Right kidney (tissue), 9 donors: Measurements from ENCODE around the gene IDI2.
"Not testable (repeated sequence)": the region's sequence is repeated elsewhere in the genome, so short reads cannot be mapped to it uniquely, and the experiment has no call there.

Experiments
- DNase-seq: peaks from one replicate; pipeline ENCODE4 v3.0.0-alpha.2; 2016
- long read RNA-seq, 8 donors: transcript quantifications; one replicate each; lab custom pipeline, GENCODE V29; 2026

Gene IDI2
- long read RNA-seq, donor 1 = 0 reads
- long read RNA-seq, donor 2 = 0 reads
- long read RNA-seq, donor 3 = 0 reads
- long read RNA-seq, donor 4 = 0 reads
- long read RNA-seq, donor 5 = 0 reads
- long read RNA-seq, donor 6 = 0 reads
- long read RNA-seq, donor 7, partial matches to known transcripts = 14 of 14 reads
- long read RNA-seq, donor 7, other reads (novel, unspliced or antisense) = 0 of 14 reads
- long read RNA-seq, donor 8 = 0 reads

DNA sequence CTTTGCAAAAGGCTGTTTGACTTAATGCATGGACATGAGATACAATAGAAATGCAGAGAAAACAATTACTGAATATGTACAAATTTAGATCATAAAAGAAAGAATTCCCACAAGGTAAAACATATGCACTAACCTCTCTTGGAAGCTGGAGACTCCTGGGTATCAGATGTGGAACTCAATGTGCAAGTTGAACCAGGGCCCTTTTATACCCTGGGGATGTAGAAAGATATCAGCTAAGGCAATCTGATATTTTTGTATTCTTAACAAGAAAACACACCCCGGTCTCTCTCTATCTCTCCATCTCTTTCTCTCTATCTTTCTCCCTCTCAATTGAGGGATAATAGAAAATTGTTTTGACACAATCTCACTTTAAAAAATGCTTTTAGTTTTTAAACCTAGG lies at the start of gene IDI2:
Gene IDI2, minus strand, starts transcription at position 177 of the 400 bp plus-strand sequence. CDS start 1,136 bp downstream, outside the sequence.
- no peak for DNase-seq

DNA sequence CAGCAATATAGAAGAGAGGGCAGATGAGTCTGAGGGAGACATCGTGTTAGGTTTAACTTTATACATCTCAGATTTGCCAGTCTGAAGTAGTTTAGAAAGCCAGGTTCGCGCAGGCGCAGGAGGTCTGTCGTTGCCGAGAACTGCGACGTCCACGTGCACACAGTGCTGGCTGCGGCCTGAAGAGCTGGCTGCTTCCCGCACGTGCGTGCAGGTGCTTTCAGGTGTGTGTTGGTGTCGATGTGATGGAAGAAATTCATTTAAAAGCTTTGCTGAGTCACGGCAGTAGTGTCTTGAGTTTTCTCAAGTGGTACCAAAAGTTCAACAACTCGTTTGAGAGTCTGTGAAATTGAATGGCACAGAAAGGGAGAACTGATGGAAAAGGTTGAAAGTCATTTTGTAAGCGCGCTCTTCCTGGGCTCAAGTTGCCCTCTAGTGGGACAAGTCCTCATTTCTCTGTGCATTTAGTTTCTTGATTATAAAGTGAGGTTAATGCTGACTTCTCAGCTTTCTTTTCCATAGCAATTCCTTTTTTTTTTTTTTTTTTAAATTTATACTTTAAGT lies 49.2 kb upstream of the IDI2 start:
- DNase-seq = no peak

DNA sequence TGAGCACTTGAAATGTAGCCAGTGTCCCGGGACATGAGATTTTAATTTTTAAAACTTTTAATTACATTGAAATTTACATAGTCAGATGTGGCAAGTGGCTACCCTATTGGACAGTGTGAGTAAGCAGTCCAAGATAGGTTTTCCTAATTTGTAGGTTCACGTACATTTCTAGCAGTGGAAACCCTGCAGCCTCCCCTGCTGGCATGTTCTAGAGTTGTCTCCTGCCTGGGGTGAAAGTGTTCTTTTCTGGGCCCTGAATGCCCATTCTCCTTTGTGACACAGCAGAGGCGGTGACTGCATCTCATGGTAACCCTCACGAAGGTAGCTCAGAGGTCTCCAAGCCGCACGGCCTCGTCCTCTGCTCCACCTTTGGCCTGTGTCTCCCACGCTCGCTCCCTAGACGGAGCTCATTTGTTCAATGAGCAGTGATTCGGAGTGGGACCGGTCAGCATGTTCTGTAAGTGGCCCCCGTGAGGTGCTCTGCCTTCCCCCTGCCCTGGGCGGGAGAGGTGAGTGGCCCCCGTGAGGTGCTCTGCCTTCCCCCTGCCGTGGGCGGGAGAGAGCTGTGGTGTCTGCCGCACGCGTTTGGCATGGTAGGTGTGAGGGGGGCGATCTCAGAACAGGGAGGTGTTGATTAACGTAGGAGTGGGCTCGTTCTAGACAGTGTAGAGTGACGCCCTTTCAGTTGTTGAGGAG lies 48.5 kb upstream of the IDI2 start:
- DNase-seq = no peak

DNA sequence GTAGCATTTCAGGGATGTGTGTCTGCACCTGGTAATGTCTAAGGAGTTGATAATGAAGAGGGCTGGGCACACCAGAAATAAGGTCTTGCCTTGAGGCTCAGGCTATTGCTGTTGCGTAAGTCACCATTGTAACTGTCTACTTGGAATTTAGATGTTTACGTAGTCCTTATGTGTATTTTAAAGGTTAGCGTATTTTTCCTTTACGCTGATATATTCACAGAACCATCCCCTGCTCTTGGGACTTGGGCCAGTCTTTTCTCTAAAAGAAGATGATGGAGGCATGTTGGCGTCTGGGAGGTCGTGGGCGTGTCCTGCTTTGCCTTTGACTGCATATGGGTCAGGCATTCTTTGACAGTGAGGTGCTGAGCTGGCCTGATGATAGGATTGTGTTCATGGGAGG lies 45.3 kb upstream of the IDI2 start:
- no peak for DNase-seq

DNA sequence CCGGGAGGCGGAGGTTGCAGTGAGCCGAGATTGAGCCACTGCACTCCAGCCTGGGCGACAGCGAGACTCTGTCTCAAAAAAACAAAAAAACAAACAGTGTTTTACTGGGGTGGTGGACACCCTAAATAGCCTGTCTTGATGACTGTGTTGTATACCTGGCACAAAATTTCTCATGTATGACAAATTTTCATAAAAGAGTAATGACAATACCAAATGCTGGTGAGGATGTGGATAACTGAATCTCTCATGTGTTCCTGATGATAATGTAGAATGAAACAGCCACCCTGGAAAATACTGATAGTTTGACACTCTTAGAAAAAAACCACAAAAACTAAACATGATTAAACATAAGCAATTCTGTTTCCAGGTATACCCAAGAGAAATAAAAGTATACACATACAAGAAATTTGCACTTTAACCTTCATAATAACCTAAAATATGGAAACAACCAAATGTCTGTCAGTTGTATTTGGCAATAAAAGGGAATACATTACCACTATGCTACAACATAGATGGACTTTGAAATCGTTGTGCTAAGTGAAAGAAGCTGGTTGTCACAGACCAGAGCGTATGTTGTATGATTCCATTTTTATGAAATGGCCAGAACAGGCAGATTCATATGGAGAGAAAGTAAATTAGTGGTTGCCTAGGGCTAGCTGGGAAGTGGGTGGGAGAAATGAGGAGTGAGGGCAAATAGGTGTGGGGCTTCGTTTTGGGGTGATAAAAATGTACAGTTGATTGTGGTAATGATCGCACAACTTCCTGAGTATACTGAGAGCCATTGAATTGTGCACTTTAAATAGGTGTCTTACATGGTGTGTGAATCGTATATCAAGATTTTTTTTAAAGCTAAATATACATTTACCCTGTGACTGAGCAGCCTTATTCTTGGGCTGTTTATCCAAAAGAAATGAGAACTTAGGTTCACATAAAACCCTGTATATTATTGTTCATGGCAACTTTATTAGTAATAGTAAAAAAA lies 43.0 kb upstream of the IDI2 start:
- no peak for DNase-seq

DNA sequence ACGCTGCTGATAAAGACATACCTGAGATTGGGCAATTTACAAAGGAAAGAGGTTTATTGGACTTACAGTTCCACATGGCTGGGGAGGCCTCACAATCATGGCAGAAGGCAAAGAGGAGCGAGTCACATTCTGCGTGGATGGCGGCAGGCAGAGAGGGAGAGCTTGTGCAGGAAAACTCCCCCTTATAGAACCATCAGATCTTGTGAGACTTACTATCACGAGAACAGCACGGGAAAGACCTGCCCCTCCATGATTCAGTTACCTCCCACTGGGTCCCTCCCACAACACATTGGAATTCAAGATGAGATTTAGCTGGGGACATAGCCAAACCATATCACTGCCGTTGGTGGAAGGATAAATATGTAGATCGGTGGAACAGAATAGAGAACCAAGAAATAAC lies 41.1 kb upstream of the IDI2 start:
- DNase-seq = not testable (repeated sequence)

DNA sequence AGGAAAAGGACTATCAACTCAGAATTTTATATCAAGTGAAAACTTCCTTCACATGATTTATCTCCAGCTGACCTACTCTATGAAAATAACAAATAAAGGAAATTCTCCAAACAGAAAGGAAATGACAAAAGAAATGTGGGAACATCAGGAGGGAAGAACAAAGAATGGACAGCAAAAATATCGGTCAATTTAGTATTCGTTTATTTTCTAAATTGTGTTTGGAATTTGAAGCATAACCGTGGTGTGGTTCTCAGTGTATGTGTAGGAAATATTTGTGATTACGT lies 39.2 kb upstream of the IDI2 start:
- DNase-seq = no peak

DNA sequence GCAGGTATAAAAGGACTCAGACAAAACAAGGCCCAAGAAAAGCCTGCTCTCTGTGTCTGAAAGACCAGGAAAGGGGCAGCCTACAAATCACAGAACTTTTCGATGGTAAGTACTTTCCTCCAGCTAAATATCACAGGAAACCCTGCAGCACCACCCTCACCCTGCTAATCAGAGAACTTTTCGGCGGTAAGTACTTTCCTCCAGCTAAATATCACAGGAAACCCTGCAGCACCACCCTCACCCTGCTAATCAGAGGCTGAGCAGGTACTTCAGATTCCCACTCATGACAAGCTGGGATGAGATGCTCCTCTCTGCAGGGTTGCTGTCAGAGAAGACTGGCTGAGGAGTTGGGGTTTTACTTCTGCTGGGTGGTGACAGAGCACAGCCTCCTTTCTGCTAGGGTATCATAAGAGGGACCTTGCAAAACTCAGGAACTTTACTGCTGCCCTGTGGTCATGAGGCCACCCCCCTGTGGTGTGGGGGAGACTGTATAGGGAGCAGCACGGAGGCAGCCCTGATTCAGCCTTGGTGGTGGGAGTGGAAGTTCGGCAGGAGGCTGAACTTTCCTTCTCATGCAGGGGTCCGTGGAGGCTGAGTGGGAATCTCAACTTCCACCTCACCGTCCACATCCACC lies 37.7 kb upstream of the IDI2 start:
- no peak for DNase-seq

DNA sequence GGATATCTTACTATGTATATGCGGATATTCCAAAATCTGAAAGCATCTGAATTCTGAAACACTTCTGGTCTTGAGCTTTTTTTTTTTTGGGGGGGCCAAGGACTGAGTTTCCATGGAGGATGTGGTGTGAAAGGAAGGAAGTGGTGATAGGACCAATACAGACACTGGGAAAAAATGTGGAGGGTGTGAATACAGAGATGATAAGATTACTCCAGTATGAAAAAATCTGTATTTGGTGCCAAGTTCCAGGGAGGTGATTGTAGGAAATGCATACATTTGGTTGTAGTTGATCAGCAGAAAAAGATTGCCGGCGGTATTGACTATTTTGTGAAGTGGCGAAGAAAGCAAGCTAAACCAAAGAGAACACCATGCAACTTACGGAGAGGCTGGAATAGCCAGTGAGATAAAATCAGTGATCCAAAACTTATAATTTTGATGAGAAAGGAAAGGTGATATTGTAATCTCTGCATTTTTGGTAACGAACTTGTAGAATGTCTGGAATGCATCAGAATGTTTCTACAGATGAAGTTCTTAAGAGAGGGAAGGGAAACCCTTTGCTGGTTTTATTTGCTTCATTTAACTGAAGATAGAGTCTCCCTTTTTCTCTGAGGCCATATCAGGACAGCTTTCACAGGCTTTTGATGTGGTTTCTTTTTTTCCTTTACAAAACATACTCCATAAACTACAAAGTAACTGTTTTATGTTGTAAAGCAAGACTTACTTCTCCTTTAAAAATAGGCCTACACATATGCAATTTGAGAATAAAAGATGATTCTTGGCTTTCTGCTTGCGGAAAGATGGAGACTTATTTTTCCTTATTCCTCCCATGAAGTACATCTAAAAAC lies 36.5 kb upstream of the IDI2 start:
- no peak for DNase-seq

DNA sequence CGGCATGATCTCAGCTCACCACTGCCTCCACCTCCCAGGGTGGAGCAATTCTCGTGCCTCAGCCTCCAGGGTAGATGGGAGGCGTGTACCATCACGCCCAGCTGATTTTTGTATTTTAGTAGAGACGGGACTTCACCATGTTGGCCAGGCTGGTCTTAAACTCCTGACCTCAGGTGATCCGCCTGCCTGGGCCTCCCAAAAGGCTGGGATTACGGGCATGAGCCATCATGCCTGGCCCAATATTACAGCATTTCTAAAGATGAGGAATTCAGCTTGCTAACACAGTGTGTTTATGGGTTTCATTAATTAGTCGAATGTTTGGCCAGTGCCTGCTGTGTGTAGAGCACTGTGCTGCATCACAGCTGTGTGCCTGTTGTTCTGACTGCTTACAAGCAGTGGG lies 34.2 kb upstream of the IDI2 start:
- DNase-seq = no peak

DNA sequence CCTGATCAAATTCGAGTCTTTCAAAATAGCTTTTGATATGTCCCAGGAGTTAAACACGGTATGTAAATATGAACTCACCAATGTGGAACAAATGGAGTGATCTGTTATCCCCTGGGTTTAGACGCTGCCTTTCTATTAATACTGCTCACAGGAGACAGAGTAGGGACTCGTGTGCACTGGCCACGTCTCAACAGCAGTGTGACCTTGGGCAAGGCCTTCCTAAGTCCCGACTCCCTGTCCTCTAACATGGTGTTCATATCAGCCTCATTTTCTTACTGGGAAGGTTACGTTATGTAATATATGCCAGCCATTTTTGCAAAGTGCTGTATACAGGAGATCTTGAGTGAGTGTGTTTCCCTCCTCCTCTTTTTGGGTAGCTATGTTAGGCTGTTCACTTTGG lies 32.4 kb upstream of the IDI2 start:
- DNase-seq = no peak

DNA sequence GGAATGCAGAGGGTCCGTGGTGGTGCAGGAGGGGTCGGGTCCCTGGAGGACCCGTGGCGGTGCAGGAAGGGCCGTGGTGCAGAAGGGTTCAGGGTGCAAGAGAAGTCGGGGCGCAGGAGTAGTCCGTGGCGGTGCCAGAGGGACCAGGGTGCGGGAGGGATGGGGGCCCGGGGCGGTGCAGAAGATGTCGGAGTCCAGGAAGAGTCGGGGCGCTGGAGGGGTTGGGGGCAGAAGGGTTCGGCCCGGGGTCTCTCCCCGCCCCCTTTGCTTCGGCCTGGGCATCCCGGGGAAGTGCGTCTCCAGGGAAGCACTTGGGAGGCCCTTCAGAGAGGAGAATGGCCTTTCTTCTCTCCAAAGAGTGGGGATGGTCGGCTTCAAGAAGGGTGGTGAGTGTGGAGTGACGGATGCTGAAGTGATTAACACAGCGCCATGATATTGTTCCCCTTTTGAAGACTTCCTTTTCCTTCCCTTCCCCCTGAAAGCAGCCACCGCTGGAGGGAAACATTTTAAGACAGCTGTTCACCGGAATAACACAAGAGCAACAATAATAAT lies 31.5 kb upstream of the IDI2 start:
- DNase-seq = peak; percentile 31

DNA sequence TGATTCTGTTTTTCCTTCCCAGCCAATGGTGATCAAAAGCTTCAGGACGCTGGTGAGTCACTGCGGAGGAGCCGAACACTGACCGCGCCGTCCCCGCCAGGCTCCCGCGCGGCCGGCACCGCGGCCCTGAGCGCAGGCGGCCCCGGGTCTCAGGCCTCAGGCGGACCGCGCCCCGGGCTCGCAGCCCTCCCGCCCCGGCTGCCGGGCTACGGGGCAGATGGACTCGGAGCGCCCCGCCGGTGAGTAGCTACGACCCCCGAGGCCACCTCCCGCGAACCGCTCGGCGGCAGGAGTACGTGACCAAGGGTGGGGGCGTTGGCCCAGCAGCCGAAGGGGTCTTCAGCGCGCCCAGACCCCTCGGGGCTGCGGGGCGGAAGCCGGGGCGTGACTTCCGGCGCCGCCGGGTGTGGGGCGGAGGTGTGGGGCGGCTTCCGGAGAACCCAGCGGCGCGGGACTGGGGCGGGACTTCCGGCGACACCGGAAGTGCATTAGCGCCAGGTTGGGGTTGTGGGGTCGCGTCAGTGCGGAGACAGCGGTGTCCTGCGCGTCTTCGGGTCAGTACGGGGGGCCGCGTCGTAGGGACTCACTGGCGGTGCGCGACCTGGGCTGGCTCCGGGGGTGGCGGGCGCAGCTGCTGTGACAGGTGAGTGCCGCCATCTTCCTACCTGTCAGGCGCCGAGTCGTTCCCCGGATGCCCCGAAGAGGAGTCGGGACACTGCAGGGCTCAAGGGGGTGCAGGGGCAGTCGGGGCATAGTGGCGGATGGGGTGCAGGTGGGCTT lies 30.9 kb upstream of the IDI2 start, which contains the start of gene WDR37:
Gene WDR37, plus strand, starts transcription at position 60 of the 780 bp plus-strand sequence. CDS start 15,771 bp downstream, outside the sequence.
- peak; percentile 93 for DNase-seq

DNA sequence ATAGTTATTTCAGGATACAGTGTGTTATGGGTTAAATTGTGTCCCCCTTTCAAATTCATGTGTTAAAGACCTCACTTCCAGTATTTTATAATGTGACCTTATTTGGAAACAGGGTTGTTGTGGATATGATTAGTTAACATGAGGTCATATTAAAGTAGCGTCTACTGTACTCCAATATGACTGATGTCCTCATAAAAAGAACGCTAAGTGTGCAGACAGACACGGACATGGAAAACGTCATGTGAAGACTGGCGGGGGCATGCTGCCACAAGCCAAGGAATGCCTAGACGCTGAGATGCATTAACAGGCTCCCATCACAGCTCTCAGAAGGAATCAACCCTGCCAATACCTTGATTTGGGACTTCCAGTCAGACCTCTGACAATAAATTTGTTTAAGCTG lies 29.0 kb upstream of the IDI2 start:
- DNase-seq = no peak

DNA sequence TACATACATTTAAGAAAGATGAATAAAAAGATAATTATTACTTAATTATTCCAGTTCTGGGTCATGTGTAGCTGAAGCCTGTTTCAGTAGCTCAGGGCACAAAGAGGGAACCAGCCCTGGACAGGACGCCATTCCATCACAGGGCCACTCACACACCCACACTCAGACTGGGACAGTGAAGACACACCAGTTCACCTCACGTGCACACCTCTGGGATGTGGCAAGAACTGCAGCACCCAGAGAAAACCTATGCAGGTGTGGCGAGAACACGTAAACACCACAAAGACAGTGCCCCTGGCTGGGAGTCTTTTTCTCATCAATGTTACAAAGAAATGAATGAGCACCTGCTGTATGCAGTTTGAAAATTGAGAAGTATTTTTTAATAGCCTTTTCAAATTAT lies 24.9 kb upstream of the IDI2 start:
- no peak for DNase-seq

DNA sequence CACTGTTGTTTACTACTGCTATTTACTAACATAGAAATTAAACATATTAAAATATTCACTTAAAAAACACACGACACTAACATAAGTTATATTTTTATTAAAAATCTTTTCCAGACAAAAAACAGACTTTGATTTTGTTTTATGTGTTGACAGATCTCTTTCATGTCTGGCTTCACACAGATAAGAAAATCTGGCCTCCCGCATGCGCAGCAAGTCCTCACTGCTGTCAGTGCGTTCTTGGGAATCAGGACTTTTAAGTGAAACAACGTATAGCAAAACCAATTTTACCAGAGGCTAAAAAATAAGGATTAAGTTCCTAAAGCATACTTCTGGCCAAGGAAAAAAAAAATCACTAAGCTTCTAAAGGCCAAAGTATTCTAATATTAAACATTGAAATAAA lies 24.5 kb upstream of the IDI2 start:
- DNase-seq = no peak

DNA sequence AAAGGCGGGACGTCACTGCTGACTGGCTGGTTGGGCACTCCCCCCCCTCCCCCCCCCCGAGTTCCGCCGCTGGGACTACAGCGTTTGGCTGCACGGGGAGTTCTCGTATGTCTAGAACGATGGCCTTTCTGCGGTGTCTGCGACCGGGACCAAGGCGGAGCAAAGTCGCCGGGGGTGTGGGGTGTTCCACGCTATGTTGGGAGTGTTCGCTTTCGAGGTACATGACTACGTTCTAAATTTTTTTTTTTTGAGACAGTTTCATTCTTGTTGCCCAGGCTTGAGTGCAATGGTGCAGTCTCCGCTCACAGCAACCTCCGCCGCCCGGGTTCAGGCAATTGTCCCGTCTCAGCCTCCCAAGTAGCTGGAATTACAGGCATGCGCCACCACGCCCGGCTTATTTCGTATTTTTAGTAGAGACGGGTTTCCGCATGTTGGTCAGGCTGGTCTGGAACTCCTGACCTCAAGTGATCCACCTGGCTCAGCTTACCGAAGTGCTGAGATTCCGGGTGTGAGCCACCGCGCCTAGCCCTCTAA lies 23.8 kb upstream of the IDI2 start:
- DNase-seq = peak; percentile 87

DNA sequence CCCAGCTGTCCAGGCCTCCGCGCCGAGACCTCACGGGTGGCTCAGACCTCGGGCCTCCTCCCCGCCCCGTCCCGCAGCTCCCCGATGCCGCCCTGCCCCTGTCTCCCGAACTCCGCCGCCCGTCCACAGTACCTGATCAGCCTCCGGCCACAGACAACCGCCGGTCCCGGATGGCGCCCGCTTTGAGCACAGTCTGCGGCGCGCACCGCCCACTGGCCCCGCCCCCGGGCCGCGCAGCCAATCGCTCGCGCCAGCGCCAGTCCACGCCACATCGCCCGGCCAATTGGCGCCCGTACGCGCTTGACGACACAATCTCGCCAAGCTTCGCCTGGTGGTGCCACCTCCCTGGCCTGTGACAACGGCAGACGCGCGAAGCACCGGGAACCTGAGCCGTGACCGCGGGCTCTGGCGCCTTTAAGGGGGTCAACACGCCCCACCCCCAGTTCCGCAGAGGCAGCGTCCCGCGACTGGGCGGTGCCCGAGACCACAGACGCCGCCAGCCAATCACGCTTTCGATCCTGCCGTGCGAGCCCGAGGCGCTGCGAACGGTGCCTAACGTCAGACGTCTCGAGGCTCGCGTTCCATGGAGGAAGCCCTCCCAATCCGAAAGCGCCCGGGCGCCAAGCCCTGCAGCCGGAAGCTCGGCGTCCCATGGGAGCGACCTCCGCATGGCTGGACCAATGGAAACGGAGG lies 23.2 kb upstream of the IDI2 start, which contains the start of gene IDI1:
Gene IDI1, minus strand, starts transcription at position 388 of the 693 bp plus-strand sequence. Its CDS starts 116 bp downstream, at position 272.
- peak; percentile 98 for DNase-seq

DNA sequence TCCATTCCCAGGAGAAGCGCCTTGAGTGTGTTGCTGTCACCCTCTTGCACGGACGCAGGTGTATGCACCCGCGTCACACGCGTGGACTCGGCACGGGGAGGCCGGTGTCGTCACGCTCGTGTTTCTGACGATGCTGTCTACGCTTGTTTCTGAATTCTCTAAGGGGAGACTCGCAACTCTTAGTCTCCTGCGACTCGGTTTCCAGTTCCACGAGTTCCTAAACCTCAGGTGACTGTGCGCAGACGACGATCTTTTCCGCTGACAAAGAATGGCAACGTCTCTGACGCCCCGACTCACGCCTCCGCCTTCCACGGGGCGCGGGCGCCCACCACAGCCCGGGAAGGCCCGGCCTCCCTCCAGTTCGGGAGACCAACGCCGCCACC lies 22.7 kb upstream of the IDI2 start:
- DNase-seq = peak; percentile 84
